NCI-H1436 treated with DMSO at 0.1 percent for 48 hours (cell line): ENCODE results near the gene DPP7.

Experiments used
- DNase-seq: peaks from one replicate; lab custom pipeline; 2025; lab: John Stamatoyannopoulos, UW

DPP7 gene

GRCh38 chr9:137114613-137115393, at the start of gene DPP7:
TSS of gene DPP7 (minus strand) at chr9:137114733. CDS start at chr9:137114713, 20 bp downstream.
- no peak for DNase-seq

DNA sequence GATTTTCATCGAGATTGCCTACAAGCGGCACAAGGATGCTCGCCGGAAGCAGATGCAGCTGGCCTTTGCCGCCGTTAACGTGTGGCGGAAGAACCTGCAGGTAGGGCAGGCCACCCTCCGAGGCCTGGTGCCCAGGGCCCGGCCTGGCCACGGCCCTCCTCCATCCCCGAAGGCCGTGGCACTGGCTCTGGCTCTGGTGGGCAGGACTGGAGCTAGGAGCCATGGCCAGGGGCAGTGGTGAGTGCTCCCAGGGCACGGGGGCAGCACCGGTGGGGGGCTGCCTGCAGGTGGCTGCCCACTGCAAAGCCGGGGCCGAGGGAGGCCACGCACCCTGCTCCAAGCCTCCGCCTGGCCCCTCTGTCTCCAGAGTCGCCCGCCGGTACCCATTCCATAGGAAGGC, 49.3 kb upstream of the DPP7 start:
- no peak for DNase-seq

DNA sequence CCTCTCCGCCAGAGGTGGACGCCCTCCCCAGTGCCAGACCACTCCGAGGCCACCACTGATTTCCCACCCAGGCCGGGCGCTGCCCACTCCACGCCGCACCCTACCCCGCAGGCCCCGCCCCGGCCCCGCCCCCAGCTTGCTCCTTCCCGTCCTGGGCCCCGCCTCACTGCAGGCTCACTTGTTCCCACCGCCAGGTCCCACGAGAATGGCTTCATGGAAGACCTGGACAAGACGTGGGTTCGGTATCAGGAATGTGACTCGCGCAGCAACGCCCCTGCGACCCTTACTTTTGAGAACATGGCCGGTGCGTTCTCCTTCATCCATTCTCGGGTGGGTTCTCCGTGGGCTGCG, 48.8 kb upstream of the DPP7 start:
- no peak for DNase-seq

GRCh38 chr9:137162505-137163364, 48.2 kb upstream of the DPP7 start:
- no peak for DNase-seq

- no peak for DNase-seq
Observed at GRCh38 chr9:137161558-137162486, 47.3 kb upstream of the DPP7 start.

DNA sequence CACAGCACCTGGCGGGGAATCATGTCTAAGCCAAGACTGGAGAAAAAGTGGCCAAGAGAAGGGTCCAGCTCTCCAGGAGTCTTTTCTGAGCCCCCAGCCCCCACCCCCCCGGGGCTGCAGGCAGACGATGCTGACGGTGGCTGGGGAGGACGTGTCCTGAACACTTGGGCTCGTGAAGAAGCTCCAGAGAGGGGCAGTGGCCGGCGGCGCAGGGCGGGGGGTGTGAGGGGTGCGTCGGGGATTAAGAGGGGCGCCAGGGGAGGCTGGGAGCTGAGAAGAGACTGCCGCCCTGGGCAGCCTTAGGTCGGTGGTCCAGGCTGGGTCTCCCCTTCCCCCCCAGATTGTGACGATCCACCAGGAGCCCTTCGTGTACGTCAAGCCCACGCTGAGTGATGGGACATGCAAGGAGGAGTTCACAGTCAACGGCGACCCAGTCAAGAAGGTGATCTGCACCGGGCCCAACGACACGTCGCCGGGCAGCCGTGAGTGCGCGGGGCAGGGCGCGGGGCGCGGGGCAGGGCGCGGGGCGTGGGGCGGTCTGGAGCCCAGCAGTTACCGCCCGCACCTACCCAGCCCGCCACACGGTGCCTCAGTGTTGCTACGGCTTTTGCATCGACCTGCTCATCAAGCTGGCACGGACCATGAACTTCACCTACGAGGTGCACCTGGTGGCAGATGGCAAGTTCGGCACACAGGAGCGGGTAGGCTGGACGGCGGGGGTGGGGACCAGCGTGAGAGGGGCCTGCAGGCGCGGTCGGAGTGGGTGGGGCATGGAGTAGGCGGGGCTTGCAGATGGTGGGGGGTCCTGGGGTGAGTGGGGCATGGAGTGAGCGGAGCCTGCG, 46.4 kb upstream of the DPP7 start:
- no peak for DNase-seq

- DNase-seq = no peak
Observed at GRCh38 chr9:137160054-137160425, 45.5 kb upstream of the DPP7 start.

- no peak for DNase-seq
Observed at GRCh38 chr9:137159105-137160053, 44.8 kb upstream of the DPP7 start.

DNA sequence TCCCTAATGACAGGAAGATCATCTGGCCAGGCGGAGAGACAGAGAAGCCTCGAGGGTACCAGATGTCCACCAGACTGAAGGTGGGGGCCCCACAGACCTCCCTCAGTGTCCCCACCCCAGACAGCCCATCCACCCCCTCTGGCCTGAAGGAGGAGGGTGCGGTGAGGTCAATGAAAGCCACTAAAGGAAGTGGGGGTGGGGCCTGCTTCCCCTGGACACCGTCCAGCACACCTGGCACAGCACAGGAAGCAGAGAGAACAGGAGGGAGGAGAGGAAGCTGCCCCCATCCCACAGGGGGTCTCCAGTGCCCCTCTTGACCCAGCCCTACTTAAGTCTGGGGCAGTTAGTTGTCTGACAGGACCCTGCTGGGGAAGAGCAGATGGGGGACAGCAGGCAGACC, 44.1 kb upstream of the DPP7 start:
- no peak for DNase-seq

GRCh38 chr9:137157618-137158415, 43.3 kb upstream of the DPP7 start:
- DNase-seq = no peak

GRCh38 chr9:137156567-137157375, 42.2 kb upstream of the DPP7 start:
- DNase-seq = no peak

- no peak for DNase-seq
Observed at GRCh38 chr9:137152844-137153405, 38.4 kb upstream of the DPP7 start.

DNA sequence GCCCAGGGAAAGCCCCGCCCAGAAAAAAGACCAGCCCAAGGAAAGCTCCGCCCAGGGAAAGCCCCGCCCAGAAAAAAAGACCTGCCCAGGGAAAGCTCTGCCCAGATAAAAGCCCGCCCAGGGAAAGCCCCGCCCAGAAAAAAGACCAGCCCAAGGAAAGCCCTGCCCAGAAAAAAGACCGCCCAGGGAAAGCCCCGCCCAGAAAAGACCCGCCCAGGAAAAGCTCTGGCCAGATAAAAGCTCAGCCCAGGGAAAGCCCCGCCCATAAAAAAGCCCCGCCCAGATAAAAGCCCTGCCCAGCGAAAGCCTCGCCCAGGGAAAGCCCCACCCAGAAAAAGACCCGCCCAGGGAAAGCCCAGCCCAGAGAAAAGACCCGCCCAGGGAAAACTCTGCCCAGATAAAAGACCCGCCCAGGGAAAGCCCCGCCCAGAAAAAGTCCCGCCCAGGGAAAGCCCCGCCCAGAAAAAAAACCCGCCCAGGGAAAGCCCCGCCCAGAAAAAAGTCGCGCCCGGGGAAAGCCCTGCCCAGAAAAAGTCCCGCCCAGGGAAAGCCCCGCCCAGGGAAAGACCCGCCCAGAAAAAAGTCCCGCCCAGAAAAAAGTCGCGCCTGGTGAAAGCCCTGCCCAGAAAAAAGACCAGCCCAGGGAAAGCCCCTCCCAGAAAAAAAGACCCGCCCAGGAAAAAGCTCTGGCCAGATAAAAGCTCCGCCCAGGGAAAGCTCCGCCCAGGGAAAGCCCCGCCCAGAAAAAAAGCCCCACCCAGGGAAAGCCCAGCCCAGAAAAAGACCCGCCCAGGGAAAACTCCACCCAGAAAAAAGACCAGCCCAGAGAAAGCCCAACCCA, 36.3 kb upstream of the DPP7 start:
- peak; percentile 75 for DNase-seq

DNA sequence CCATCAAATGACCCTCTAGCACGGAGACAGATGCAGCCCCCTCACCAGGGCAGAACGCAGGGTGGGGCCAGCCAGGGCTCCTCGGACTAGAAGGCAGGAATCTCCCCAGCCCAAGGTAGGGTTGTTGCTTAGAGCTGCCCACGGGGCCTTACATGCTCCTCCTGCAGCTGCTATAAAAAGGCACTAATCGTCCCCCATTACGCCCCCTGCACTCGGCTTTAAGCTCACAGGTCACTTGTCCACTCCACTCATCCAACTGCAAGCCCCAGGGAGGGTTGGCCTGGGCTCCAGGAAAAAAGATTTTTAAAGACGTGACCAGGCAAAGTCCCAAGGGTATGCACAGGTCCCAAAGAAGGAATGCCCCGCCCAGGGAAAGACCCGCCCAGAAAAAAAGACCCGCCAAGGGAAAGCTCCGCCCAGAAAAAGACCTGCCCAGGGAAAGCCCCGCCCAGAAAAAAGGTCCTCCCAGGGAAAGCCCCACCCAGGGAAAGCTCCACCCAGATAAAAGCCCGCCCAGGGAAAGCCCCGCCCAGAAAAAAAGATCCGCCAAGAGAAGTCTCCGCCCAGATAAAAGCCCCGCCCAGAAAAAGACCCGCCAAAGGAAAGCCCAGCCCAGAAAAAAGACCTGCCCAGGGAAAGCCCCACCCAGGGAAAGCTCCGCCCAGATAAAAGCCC, 35.5 kb upstream of the DPP7 start:
- DNase-seq = peak; percentile 75

DNA sequence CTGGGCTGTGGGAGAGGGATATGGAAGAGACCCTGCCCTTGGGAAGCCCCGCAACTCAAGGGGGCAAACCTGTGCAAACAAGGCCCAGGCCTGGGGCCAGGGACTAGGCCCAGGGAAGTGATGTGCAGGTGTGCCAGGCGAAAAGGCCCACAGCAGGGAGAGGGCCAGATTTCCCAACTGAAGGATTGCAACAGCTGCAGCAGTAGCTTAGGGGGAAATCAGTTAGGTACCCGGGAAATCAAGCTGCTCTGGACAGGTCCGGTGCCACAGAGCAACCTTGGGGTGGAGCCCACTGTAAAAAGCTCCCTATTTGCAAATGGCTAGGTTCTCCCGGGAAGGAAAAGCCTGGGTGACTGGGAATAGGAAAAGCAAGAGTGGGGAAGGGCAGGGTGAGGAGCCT, 34.8 kb upstream of the DPP7 start:
- no peak for DNase-seq

- no peak for DNase-seq
Observed at GRCh38 chr9:137148661-137149060, 34.1 kb upstream of the DPP7 start.

GRCh38 chr9:137148242-137148641, 33.7 kb upstream of the DPP7 start:
- DNase-seq = no peak
